Naive thymus-derived CD4-positive, alpha-beta T cell (primary cell): ENCODE data around the gene PIM1. TPM values are rescaled to one million over a fixed set of nuclear protein-coding genes. Genes with fewer than 3 reads are reported as not detected.

Source experiments
- ATAC-seq: fragments of 150-1000 bp; cut with Tn5 transposase; 2 replicates; pipeline ENCODE4 v1.10.0; 2021; ENCODE audit warnings: mild to moderate bottlenecking, moderate library complexity
- CTCF ChIA-PET: fragments of 350-600 bp; sonication (Branson Sonifier 250); formaldehyde crosslinking; loops from one replicate; lab custom pipeline; 2021; ENCODE audit warnings: antibody characterized with exemption; lab: Charles Lee
- POLR2A ChIA-PET: fragments of 350-600 bp; sonication (Branson Sonifier 250); formaldehyde crosslinking; loops from one replicate; lab custom pipeline; 2021; ENCODE audit warnings: antibody characterized with exemption, inconsistent platforms; lab: Charles Lee
- DNase-seq, 9 donors: peaks; one replicate each; pipeline versions ENCODE4 v3.0.0 to v3.0.0-alpha.2; 2020 to 2022; ENCODE audit warnings: mixed read lengths in 1 of 9
- H3K27ac ChIP-seq: one replicate; pipeline ENCODE4 v1.7.0; 2013; ENCODE audit warnings: mild to moderate bottlenecking, low read depth, low read length, moderate library complexity
- H3K27me3 ChIP-seq, 2 donors: one replicate each; pipeline ENCODE4 v1.7.0; 2013; ENCODE audit warnings: low read length in 2 of 2, mild to moderate bottlenecking in 2 of 2, moderate library complexity in 2 of 2; ENCODE audit not compliant: control insufficient read depth in 2 of 2, insufficient read depth in 2 of 2
- H3K36me3 ChIP-seq, 3 experiments: 1 replicate in 2 of 3; 2 replicates in 1 of 3; pipeline ENCODE4 v1.7.0; 2013; ENCODE audit warnings: low read length in 3 of 3, mild to moderate bottlenecking in 3 of 3, moderate library complexity in 1 of 3; ENCODE audit not compliant: insufficient read depth in 3 of 3, control insufficient read depth in 2 of 3
- H3K4me1 ChIP-seq, 2 donors: one replicate each; pipeline ENCODE4 v1.7.0; 2013; ENCODE audit warnings: low read length in 2 of 2, mild to moderate bottlenecking in 2 of 2, moderate library complexity in 1 of 2; ENCODE audit not compliant: control insufficient read depth in 2 of 2, insufficient read depth in 2 of 2
- H3K4me3 ChIP-seq: 2 replicates; pipeline ENCODE4 v1.7.0; 2013; ENCODE audit warnings: mild to moderate bottlenecking, low read length
- H3K9me3 ChIP-seq, 3 experiments: 1 replicate in 2 of 3; 2 replicates in 1 of 3; pipeline ENCODE4 v1.7.0; 2013; ENCODE audit warnings: low read length in 3 of 3; ENCODE audit not compliant: control insufficient read depth in 2 of 3
- H3K27ac Mint-ChIP-seq, 9 donors: one replicate each; pipeline ENCODE4 v1.8.0; 2020 to 2022; ENCODE audit warnings: mixed read lengths in 9 of 9, mild to moderate bottlenecking in 8 of 9, moderate library complexity in 5 of 9, inconsistent platforms in 2 of 9
- H3K27me3 Mint-ChIP-seq, 5 donors: one replicate each; pipeline ENCODE4 v1.8.0; 2021 to 2022; ENCODE audit warnings: mixed read lengths in 5 of 5, mild to moderate bottlenecking in 1 of 5
- H3K36me3 Mint-ChIP-seq, 5 donors: one replicate each; pipeline ENCODE4 v1.8.0; 2020 to 2022; ENCODE audit warnings: mixed read lengths in 5 of 5, mild to moderate bottlenecking in 3 of 5, inconsistent platforms in 1 of 5
- H3K4me1 Mint-ChIP-seq, 7 donors: one replicate each; pipeline ENCODE4 v1.8.0; 2020 to 2022; ENCODE audit warnings: mixed read lengths in 7 of 7, mild to moderate bottlenecking in 3 of 7, inconsistent platforms in 1 of 7
- H3K4me3 Mint-ChIP-seq, 10 donors: one replicate each; pipeline ENCODE4 v1.8.0; 2020 to 2022; ENCODE audit warnings: mild to moderate bottlenecking in 10 of 10, mixed read lengths in 10 of 10, moderate library complexity in 6 of 10, inconsistent platforms in 2 of 10
- H3K9me3 Mint-ChIP-seq, 11 donors: one replicate each; pipeline ENCODE4 v1.8.0; 2020 to 2022; ENCODE audit warnings: mixed read lengths in 11 of 11, mild to moderate bottlenecking in 4 of 11, inconsistent platforms in 1 of 11, moderate library complexity in 1 of 11
- intact Hi-C, 2 donors: fragments of 100-400 bp; cut with micrococcal nuclease; formaldehyde crosslinking; loops; one replicate each; pipeline ENCODE4 v1.15.1; 2023
- polyA plus RNA-seq, 2 donors: library from polyadenylated mRNA; unstranded; fragments of 300-500 nt; fragmentation: Illumina TruSeq; gene quantifications; one replicate each; pipeline ENCODE4 v1.2.3, GENCODE V29; 2021
- total RNA-seq, 6 experiments: library from RNA in 5 of 6; stranded (reverse) in 5 of 6; gene quantifications; 1 replicate in 5 of 6; 2 replicates in 1 of 6; pipeline ENCODE4 v1.2.3 and lab custom pipeline; 2021 to 2026

PIM1 gene
- total and polyA plus RNA-seq, 7 experiments from 2014 or later = 100 to 550 (median 244) TPM

GRCh38 chr6:37221585-37222124 lies 51.7 kb downstream of the PIM1 start:
- no peak for ATAC-seq
- no peaks in the 10 kb centered on the region for H3K36me3 ChIP-seq
- POLR2A ChIA-PET = interaction anchor here (0.9 to 1.5 kb wide), 2 partner anchors 192 to 236 kb away, joined by 3 read pairs; partner anchors contain the start of gene MTCH1
- H3K27ac Mint-ChIP-seq = peak overlapping the region in 5 of 9 donors; percentile 28 to 76 (median 73)
- CTCF ChIA-PET = interaction anchor here (0.6 to 4.5 kb wide), 3 partner anchors 50 to 203 kb away, joined by 3 to 23 read pairs (median 3); no protein-coding TSS in a partner anchor
- peaks cover 0 to 2% (median 0%) of the 10 kb centered on the region in 11 donors for H3K9me3 Mint-ChIP-seq
- intact Hi-C loops = loop anchor here (1.0 to 2.0 kb wide), 3 partner anchors 36 to 471 kb away; partner anchors contain the start of gene TBC1D22B (in 2 of the 2)
- H3K27me3 Mint-ChIP-seq = no peaks in the 10 kb centered on the region
- H3K4me3 Mint-ChIP-seq = peak overlapping the region; percentile 77 to 91 (median 86)
- no peaks in the 10 kb centered on the region for H3K9me3 ChIP-seq
- peaks cover 0 to 8% (median 0%) of the 10 kb centered on the region in 5 donors for H3K36me3 Mint-ChIP-seq
- peak overlapping the region; percentile 60 for H3K4me3 ChIP-seq
- no peaks in the 10 kb centered on the region for H3K27me3 ChIP-seq
- peaks cover 4% of the 10 kb centered on the region in 2 donors for H3K4me1 ChIP-seq
- peaks cover 12 to 38% (median 13%) of the 10 kb centered on the region in 7 donors for H3K4me1 Mint-ChIP-seq
- no peak for DNase-seq
- no peak overlapping the region for H3K27ac ChIP-seq

- POLR2A ChIA-PET = interaction anchor here (0.7 to 1.6 kb wide), 4 partner anchors 37 to 295 kb away, joined by 3 to 4 read pairs (median 3); partner anchors contain the start of gene MTCH1
- no peaks in the 10 kb centered on the region for H3K27me3 ChIP-seq
- peaks cover 4% of the 10 kb centered on the region in 2 donors for H3K4me1 ChIP-seq
- peak overlapping the region in 7 of 9 donors; percentile 13 to 76 (median 68) for H3K27ac Mint-ChIP-seq
- CTCF ChIA-PET = interaction anchor here (1.0 to 4.5 kb wide), 2 partner anchors 51 to 203 kb away, joined by 3 to 23 read pairs; no protein-coding TSS in a partner anchor
- peaks cover 0 to 2% (median 0%) of the 10 kb centered on the region in 11 donors for H3K9me3 Mint-ChIP-seq
- H3K36me3 ChIP-seq = no peaks in the 10 kb centered on the region
- DNase-seq (peak; percentile 45 to 74 (median 66)), ATAC-seq (peak; percentile 94)
- peak overlapping the region; percentile 77 to 91 (median 86) for H3K4me3 Mint-ChIP-seq
- H3K27ac ChIP-seq = peak overlapping the region; percentile 47
- peaks cover 0 to 11% (median 0%) of the 10 kb centered on the region in 5 donors for H3K36me3 Mint-ChIP-seq
- intact Hi-C loops = loop anchor here (1.0 to 2.0 kb wide), 3 partner anchors 35 to 470 kb away; partner anchors contain the start of gene TBC1D22B (in 2 of the 2)
- peaks cover 12 to 38% (median 13%) of the 10 kb centered on the region in 7 donors for H3K4me1 Mint-ChIP-seq
- H3K27me3 Mint-ChIP-seq = no peaks in the 10 kb centered on the region
- H3K9me3 ChIP-seq = no peaks in the 10 kb centered on the region
- H3K4me3 ChIP-seq = peak overlapping the region; percentile 60
Measured at GRCh38 chr6:37222125-37222967, 52.4 kb downstream of the PIM1 start.

- Mint-ChIP-seq H3K4me3 (peak overlapping the region; percentile 77 to 91 (median 86)), H3K4me1 (peaks cover 12 to 38% (median 13%) of the 10 kb centered on the region in 7 donors), H3K27ac (peak overlapping the region in 4 of 9 donors; percentile 13 to 59 (median 31)), H3K9me3 (peaks cover 0 to 2% (median 0%) of the 10 kb centered on the region in 11 donors), H3K36me3 (peaks cover 0 to 11% (median 0%) of the 10 kb centered on the region in 5 donors), H3K27me3 (no peaks in the 10 kb centered on the region)
- Histone ChIP-seq H3K4me3 (peak overlapping the region; percentile 60), H3K9me3 (no peaks in the 10 kb centered on the region), H3K36me3 (no peaks in the 10 kb centered on the region), H3K27me3 (no peaks in the 10 kb centered on the region), H3K27ac (peak overlapping the region; percentile 47), H3K4me1 (peaks cover 4% of the 10 kb centered on the region in 2 donors)
- intact Hi-C loops = loop anchor here (1.0 to 2.0 kb wide), 3 partner anchors 34 to 469 kb away; partner anchors contain the start of gene TBC1D22B (in 2 of the 2)
- ATAC-seq (no peak), DNase-seq (no peak)
- ChIA-PET CTCF (interaction anchor here (4.5 kb wide), 1 partner anchor 204 kb away, joined by 23 read pairs; no protein-coding TSS in a partner anchor), POLR2A (interaction anchor here (0.7 to 1.6 kb wide), 2 partner anchors 36 to 296 kb away, joined by 3 to 4 read pairs; no protein-coding TSS in a partner anchor)
Measured at GRCh38 chr6:37222992-37223391, 53.0 kb downstream of the PIM1 start.

Other genes with a start within 250 kb of the PIM1 start
- 1 to 10 TPM; 1.2 to 7.5 (median 1.6) TPM for gene PI16, start 215.4 kb upstream of the PIM1 start, total RNA-seq
- 10 to 100 TPM in 1 of 2 donors, 1 to 10 TPM in 1; 2.4 to 10.6 TPM for gene PI16, start 215.4 kb upstream of the PIM1 start, polyA plus RNA-seq
- gene MTCH1, start 184.0 kb upstream of the PIM1 start, total RNA-seq = 100 to 1,000 TPM; 123 to 198 (median 130) TPM
- 10 to 100 TPM; 75.2 to 85.7 TPM for gene MTCH1, start 184.0 kb upstream of the PIM1 start, polyA plus RNA-seq
- gene FGD2, start 164.5 kb upstream of the PIM1 start, total RNA-seq = 10 to 100 TPM in 1 of 5 experiments, 1 to 10 TPM in 4; 1.4 to 71.9 (median 3.5) TPM
- under 1 TPM; 0.25 to 0.38 TPM for gene FGD2, start 164.5 kb upstream of the PIM1 start, polyA plus RNA-seq
- 10 to 100 TPM in 2 of 5 experiments, 1 to 10 TPM in 3; 8.3 to 23.5 (median 9.5) TPM for gene TBC1D22B, start 87.6 kb downstream of the PIM1 start, total RNA-seq
- 10 to 100 TPM in 1 of 2 donors, 1 to 10 TPM in 1; 7.7 to 10.7 TPM for gene TBC1D22B, start 87.6 kb downstream of the PIM1 start, polyA plus RNA-seq
- gene TMEM217, start 88.0 kb downstream of the PIM1 start, total RNA-seq = 1 to 10 TPM in 2 of 5 experiments, under 1 TPM in 1, not detected in 2; 0.78 to 2.8 (median 1.6) TPM
- under 1 TPM; 0.28 to 0.34 TPM for gene TMEM217, start 88.0 kb downstream of the PIM1 start, polyA plus RNA-seq
- 10 to 100 TPM in 3 of 5 experiments, 1 to 10 TPM in 2; 7.1 to 26.0 (median 15.8) TPM for gene RNF8, start 183.8 kb downstream of the PIM1 start, total RNA-seq
- 10 to 100 TPM; 12.6 to 16.8 TPM for gene RNF8, start 183.8 kb downstream of the PIM1 start, polyA plus RNA-seq